HG03378 (cell line): ENCODE measurements around the gene PEX7.
"Not testable (repeated sequence)": the region's sequence is repeated elsewhere in the genome, so short reads cannot be mapped to it uniquely, and the experiment has no call there.

Experiments used
- ATAC-seq: cut with Tn5 transposase; IDR thresholded peaks from one replicate; pipeline ENCODE4 v1.9.1; 2021; ENCODE audit warnings: mild to moderate bottlenecking, moderate library complexity; ENCODE audit not compliant: unreplicated experiment

Gene PEX7

DNA sequence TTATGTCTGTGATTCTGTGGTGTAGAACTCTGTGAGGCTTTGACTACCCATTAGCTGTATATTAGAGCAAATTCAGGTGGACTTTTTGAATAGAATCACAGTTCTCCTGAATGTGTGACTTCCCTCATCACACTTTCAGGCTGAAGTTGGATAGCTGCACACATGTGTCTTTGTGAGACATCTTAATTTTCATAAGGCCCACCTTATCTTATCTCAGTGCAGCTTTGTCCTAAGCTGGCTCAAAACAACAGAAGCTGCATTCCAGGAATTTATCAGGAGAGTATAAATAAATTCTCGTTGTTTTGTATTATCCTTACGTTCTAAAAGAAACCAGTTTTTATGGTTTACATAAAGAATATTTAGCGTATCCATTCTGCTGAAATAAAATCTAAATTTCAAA lies 73.5 kb downstream of the PEX7 start:
- no peak for ATAC-seq

GRCh38 chr6:136897071-136897470 lies 74.7 kb downstream of the PEX7 start:
- no peak for ATAC-seq

DNA sequence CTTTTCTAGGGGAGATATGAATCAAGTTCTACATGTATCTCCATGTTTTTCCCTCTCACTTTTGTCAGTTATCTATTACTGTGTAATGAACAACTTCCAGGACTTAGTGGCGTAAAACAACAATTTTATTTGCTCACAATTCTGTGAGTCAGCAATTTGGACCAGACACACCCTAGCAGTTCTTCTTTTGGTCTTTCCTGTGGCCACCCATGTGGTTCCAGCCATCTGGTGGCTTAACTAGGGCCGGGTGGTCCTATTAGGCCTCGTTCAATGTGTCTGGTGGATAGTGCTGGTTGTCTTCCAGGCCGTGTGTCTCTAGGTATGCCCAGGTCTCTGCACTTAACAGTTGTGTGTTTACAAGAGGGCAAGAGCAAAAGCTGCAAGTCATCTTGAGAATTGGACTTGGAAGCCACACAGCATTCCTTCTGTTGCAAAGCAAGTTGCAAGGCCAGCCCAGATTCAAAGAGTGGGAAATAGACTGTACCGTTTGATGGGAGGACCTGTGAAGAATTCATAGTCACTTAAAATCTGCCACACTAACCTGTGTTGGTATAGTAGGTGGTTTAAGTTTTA lies 78.9 kb downstream of the PEX7 start:
- no peak for ATAC-seq

DNA sequence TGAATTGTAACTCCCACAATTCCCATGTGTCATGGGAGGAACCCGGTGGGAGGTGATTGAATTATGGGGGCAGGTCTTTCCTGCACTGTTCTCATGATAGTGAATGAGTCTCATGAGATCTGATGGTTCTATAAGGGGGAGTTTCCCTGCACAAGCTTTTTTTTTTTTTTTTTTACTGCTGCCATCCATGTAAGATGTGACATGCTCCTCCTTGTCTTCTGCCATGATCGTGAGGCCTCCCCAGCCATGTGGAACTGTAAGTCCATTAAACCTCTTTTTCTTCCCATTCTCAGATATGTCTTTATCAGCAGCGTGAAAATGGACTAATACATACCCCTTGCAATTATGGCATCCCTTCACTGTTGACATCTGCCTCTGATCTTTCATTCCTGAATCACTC lies 82.1 kb downstream of the PEX7 start:
- ATAC-seq, result not testable (repeated sequence)

DNA sequence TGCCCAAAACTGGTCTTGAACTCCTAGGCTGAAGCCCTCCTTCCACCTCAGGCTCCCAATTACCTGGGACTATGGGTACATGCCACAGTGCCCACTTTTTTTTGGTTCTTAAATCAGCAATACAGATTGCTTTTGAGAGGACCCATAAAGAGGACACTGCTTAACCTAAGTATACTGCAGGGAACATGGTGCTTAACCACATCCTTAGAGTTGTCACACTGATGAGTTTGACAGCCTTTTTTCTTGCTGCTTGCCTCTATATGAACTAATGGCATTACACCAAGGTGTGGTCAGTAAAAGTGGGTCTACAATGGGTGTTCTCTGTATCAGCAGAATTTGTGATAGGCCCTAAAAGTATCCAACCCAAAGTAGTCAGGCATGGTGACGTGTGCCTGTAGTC lies 92.6 kb downstream of the PEX7 start:
- no peak for ATAC-seq

DNA sequence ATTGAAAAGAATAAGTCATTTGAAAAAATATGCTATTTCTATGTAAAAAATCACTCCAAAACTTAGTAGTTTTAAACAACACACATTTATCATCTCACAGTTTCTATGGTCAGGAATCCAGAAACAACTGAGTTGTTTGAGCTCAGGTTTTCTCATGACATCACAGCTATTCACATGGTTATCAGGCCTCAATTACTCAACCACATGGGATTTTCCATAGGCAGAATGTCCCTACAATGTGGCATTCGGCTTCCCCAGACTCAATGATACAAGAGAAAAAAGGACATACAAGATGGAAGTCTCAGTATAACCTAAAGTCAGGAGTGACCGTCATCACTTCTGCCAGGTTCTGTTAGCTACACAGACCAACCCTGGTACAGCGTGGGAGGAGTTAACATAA lies 96.3 kb downstream of the PEX7 start:
- ATAC-seq, result no peak

GRCh38 chr6:136920216-136920615 lies 97.8 kb downstream of the PEX7 start:
- no peak for ATAC-seq

DNA sequence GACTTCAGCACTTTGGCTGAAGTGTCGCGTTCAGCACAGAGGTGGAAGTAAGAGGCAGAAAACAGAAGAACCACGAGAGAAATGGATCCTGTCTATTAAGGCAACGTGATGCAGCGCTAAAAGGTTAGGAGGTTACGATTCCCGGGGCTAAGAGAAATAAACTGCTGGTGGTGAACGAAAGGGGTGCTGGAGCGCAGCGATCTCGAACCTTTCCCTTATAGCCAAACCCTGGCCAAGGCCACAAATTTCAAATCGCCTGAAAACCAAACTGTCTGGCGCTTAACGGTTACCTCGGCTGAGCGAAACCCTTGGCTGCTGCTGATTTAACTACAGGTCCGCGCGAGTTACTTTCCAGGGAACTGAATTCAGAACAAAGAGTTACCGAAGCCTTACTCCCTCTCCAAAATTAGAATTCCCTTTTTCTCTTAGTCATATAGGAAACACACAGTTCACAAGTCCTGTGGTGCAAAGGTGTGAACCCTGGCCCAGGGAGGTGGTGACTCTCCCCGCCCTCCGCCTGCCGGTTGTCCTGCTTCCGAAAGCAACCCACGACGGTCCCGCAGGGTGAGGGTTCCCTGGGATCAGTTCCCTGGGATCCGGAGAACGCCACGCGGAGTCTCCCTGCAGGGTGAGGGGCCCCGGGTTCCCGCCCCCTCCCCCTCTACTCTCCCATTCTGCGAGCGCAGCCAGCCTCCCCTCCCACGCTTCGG lies 98.4 kb downstream of the PEX7 start:
- ATAC-seq, result no peak

GRCh38 chr6:136921381-136921935 lies 99.1 kb downstream of the PEX7 start:
- no peak for ATAC-seq

DNA sequence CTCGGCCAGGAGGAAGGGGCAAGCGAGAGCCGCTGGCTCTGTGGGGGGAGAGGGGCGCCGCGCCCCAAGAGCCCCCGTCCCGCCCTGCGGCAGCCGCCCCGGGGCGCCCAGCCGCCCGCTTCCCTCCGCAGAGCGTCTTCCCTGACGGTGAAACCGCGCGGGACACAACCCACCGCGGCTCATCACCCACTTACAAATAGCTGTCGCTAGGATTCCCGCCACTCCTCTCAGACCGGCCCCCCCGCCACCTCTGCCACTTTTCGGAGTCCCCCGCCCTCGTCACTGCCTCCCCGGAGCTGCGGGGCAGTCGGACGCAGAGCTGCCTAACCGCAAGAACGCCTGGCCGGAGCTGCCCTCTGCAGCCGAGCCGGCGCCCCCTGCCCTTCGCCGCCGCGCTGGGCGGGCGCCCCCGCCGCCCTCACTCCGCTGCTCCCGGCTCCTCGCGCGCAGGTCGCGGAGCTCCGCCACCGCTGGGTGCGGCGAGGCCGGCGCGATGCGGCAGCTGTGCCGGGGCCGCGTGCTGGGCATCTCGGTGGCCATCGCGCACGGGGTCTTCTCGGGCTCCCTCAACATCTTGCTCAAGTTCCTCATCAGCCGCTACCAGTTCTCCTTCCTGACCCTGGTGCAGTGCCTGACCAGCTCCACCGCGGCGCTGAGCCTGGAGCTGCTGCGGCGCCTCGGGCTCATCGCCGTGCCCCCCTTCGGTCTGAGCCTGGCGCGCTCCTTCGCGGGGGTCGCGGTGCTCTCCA lies 99.7 kb downstream of the PEX7 start, which contains the start of gene SLC35D3:
Gene SLC35D3, plus strand, starts transcription at position 366 of the 749 bp plus-strand sequence. Its CDS starts 128 bp downstream, at position 494.
- ATAC-seq, result no peak

- no peak for ATAC-seq
Measured at GRCh38 chr6:136922685-136923006, 100.3 kb downstream of the PEX7 start.

DNA sequence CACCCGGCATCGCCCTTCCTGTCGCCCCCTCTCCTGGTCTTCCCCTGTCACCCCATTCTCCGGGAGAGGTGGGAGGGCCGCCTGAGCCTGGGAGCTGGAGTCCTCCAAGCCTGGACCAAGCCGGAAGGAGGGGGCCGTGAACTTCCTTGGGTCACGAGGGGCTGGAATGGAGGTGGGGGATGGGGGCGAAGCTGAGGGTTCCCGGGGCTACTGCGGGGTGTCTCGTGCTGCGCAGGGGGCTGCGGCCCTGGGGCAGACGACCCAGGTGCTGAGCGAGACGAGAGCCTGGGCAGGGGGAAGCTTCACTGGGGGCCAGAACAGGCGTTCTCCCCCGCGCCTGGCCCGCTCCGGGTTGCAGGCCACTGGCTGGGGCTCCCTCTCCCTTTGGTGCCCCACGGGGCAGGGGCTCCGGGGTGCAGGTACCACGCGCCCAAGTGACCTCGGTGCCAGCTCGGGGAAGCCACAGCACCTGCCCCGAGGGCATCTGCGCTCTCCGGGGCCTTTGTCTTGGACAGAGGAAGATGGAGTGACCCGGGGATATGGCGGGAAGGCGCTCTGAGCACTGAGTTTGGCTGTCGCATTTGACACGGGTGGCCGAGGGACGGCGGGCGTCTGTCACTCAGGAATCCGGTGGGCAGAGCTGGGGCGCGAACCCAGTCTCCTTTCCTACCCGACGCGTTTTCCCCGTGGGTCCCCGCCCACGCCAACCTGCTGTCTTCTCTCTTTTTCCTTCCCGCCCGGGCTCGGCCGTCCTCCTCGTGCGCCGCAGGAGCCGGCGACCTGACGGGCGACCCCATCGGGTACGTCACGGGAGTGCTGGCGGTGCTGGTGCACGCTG lies 100.9 kb downstream of the PEX7 start:
- no peak for ATAC-seq

DNA sequence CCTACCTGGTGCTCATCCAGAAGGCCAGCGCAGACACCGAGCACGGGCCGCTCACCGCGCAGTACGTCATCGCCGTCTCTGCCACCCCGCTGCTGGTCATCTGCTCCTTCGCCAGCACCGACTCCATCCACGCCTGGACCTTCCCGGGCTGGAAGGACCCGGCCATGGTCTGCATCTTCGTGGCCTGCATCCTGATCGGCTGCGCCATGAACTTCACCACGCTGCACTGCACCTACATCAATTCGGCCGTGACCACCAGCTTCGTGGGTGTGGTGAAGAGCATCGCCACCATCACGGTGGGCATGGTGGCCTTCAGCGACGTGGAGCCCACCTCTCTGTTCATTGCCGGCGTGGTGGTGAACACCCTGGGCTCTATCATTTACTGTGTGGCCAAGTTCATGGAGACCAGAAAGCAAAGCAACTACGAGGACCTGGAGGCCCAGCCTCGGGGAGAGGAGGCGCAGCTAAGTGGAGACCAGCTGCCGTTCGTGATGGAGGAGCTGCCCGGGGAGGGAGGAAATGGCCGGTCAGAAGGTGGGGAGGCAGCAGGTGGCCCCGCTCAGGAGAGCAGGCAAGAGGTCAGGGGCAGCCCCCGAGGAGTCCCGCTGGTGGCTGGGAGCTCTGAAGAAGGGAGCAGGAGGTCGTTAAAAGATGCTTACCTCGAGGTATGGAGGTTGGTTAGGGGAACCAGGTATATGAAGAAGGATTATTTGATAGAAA lies 101.7 kb downstream of the PEX7 start:
- no peak for ATAC-seq

DNA sequence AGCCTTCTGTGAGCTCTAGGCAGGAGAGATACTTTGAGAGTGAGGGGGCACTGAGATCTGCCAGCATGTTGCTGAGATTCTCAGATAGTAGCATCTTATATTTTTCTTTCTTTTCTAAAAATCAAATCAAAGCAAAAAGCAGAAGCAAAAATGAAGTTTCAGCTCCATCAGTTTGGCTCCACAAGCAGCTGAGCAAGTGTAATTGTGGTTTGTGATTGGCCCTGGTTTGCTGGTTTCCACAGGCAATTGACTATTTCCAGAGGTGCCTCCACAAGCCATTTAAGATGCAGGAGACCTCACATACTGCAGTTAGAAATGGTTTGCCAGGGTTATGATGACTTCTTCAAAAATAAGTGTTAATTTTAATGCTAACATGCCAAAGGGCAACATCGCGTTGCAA lies 104.0 kb downstream of the PEX7 start:
- no peak for ATAC-seq

GRCh38 chr6:136927292-136927691 lies 104.9 kb downstream of the PEX7 start:
- no peak for ATAC-seq

GRCh38 chr6:136930528-136930927 lies 108.1 kb downstream of the PEX7 start:
- no peak for ATAC-seq

DNA sequence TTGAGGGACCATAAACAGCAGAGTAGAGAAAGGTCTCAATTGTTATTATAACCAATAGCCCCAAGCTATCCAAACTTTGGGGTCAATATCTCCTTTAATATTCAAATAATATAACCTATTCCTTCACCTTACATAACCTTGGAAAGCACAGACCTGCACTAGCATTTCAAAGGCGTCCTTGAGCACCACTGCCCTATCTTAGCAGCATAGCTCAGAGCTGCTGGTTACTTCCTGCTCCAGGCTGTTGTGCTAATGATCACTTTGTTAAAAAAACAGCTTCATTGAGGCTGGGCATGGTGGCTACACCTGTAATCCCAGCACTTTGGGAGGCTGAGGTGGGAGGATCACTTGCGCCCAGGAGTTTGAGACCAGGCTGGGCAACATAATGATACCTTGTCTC lies 110.2 kb downstream of the PEX7 start:
- ATAC-seq, result no peak

DNA sequence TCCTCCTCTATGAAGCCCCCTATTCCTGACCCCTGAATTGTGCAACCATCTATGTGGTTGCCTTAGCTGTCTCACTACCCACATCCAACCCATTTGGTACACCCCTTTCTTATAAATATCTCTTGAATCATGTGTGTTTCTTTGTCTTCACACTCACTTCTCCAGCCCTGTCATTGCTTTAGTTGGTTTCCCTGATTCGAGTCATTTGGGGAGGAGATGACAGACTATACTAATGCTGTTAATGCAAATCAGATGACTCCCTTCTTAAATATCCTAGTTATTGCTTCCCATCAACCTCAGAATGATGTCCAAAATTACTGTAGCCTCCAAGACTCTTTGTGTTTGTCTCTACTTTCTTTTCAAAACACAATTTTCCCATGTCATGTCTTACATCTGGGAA lies 122.7 kb downstream of the PEX7 start:
- no peak for ATAC-seq

GRCh38 chr6:136945711-136946121 lies 123.3 kb downstream of the PEX7 start:
- ATAC-seq, result no peak

DNA sequence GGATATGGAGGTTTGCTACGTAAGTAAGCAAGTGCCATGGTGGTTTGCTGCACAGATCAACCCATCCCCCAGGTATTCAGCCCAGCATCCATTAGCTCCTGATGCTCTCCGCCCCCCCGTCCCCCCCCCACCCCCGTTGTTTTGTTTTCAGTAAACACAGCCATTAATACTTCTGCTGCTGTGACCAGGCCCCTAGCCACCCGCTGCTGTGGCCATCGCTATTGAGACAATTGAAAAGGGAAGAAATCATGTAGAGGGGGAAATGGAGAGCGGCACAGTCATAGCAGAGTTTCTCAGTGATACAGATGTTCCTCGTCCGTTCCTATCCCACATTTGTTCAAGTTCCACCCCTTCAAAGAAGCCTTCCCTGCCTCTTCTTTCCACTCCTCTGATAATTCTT lies 124.6 kb downstream of the PEX7 start:
- no peak for ATAC-seq
